Glomerular endothelial cell (primary cell): ENCODE measurements around the gene IP6K1. TPM values are rescaled to one million over a fixed set of nuclear protein-coding genes. Genes with fewer than 3 reads are reported as not detected.
"Not testable (repeated sequence)": the region's sequence is repeated elsewhere in the genome, so short reads cannot be mapped to it uniquely, and the experiment has no call there.

ENCODE experiments used
- DNase-seq: peaks from one replicate; pipeline ENCODE4 v3.0.0-alpha.2; 2011; ENCODE audit warnings: low read depth, low spot score; ENCODE audit errors: extremely low read depth
- total RNA-seq: library from RNA; depleted of rRNA; stranded (reverse); fragments of >200 nt; gene quantifications from 2 replicates; pipeline ENCODE4 v1.2.3, GENCODE V29; 2015

The IP6K1 gene
- total RNA-seq, 1 donor from 2014 or later, result 59.3 TPM

DNA sequence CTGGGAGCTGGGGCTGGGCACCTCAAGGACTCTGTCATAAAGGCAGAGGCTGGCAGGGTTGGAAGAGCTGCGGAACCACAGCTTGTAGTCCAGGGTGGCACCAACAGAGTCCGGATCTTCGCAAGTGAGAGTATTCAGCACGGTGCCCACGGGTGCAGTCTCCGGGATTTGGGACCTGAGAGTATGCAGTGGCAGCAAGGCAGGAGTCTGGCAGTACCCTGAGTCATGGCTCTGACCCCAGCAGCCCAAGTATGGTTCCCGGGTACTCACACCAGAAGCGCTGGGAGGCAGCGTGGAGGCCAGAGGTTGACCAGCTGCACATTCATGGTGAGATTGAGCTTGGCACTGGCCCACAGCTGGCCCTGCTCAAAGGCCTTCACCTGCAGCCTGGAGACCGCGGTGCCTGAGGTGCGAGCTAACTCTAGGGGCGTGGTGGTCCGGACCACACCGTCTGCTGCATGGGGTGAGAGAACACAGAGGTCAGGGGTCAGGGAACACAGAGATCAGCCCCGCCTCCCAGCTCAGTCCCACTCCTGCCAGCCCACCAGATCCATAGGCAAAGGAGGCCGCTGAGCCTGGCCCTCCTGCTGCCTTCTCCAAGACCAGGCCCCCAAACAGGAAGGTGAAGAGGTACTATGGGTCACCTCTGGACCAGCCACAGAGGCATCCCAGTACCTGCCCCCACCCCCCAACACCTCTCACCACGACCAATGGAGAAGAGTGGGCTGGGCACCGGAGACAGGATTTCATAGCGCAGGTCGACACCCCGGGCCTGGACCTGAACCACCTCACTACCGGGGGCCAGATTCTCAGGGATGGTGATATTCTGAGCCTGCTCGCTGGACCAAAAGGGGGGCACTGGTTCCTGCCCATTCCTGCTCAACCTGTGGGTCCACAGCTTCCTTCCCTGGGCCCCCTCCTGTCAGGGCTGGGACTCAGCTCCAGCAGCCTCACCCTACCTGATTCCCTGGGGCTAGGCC is 8.9 kb upstream of the IP6K1 start:
- DNase-seq, result no peak

GRCh38 chr3:49794431-49794830 is 8.1 kb upstream of the IP6K1 start:
- DNase-seq, result no peak

- no peak for DNase-seq
These were observed 7.2 kb upstream of the IP6K1 start for GRCh38 chr3:49793486-49794085.

DNA sequence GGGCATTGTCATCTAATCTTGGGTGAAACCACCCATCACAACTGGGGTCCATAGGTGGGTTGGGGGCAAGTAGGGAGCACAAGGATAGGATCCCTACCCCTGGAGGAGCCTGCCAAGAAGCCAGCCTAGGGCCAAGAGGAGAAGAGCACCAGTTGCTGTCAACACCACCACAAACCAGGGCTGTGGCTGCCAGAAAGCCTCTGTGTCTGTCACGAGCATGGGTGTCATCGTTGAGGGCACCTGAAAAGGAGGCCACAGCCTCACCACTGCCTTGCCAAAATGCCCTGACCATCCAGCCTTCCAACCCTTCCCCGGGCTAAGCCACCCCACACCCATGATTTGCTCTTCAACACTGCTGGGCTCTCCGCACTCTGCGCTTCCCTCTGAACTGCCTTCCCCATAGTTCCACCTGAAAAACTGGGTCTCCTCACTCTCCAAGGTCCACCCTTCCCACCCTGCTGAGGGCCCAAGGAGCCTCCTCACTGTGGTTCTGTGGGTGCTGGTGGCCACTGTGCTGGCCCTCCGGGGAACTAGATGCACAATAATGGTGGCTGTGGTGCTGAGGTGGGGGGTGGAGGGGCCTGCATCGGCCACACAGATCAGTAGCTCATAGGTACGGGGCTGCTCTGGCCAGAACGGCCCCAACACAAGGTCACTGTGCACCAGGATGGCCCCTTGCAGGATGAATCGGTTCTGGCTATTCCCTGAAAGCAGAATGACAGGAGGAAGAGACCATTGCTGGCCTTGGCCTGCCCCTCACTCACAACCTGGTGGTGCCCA is 6.2 kb upstream of the IP6K1 start:
- DNase-seq, result no peak

GRCh38 chr3:49791571-49791970 is 5.2 kb upstream of the IP6K1 start:
- DNase-seq, result no peak

DNA sequence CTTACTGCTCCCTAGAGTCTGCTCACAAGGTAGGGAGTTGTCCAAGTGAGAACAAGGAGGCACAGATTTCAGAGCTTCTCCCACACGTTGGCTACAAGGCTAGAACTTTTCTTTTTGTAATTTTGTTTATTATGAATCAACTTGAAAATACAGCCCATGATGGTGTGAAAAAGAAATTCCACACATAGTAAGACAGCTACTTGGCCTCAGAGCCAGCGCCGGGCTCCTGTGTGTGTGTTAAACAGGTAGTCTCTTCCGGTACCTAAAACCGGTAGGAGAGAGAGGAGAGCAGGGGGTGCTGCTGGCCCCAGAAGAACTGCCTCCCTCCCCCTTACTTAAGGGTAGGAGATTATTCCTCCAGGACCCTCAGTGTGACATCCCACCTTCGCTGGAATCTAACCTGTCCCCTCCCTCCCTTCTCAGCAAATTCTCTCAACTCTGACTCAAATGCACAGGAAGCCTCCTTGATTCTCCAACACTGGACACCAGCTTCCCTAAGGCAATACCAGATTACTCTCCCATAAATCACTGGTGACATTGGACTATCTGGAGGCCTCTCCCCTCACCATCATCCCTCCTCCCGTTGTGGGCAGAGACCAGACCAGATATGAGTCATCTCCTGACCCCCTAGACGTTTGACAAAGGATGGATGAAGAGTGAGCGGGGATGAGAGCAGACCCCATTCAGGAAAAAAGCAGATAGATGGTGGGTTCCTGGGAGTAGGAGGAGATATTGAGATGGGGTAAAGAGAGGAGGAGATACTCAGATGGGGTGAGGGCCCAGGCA is 4.5 kb upstream of the IP6K1 start:
- DNase-seq, result no peak

- DNase-seq, result no peak
These were observed 1.7 kb upstream of the IP6K1 start for GRCh38 chr3:49788056-49788455.

GRCh38 chr3:49787536-49787935 is 1.2 kb upstream of the IP6K1 start:
- DNase-seq, result no peak

DNA sequence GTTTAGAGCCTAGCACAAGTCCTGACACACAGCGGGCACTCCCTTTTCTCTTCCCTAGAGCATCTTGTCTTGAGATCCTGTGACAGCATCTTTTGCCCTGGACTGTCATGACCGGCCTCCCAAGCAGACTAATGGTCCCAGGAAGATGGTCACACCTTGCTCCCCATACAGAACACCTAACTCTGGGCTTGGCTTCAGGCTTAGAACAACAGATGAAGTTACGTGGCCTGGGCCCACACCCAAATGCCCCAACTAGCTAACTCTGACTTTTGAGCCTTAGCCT is 781 bp upstream of the IP6K1 start:
- no peak for DNase-seq

GRCh38 chr3:49785565-49786356 is 581 bp downstream of the IP6K1 start:
- no peak for DNase-seq

DNA sequence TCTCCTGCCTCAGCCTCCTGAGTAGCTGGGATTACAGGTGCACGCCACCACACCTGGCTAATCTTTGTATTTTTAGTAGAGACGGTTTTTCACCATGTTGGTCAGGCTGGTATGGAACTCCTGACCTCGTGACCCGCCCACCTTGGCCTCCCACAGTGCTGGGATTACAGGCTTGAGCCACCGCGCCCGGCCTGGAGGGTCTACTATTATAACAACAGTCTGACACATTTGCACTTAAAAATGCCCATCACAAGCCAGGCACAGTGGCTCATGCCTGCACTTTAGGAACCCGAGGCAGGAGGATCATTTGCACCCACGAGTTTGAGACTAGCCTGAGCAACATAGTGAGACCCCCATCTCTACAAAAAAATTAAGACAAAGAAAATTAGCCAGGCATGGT is 4.1 kb downstream of the IP6K1 start:
- DNase-seq, result not testable (repeated sequence)

- DNase-seq, result no peak
These were observed 4.7 kb downstream of the IP6K1 start for GRCh38 chr3:49781415-49782199.

- not testable (repeated sequence) for DNase-seq
These were observed 5.4 kb downstream of the IP6K1 start for GRCh38 chr3:49780975-49781365.

- DNase-seq, result no peak
These were observed 6.0 kb downstream of the IP6K1 start for GRCh38 chr3:49780080-49780974.

DNA sequence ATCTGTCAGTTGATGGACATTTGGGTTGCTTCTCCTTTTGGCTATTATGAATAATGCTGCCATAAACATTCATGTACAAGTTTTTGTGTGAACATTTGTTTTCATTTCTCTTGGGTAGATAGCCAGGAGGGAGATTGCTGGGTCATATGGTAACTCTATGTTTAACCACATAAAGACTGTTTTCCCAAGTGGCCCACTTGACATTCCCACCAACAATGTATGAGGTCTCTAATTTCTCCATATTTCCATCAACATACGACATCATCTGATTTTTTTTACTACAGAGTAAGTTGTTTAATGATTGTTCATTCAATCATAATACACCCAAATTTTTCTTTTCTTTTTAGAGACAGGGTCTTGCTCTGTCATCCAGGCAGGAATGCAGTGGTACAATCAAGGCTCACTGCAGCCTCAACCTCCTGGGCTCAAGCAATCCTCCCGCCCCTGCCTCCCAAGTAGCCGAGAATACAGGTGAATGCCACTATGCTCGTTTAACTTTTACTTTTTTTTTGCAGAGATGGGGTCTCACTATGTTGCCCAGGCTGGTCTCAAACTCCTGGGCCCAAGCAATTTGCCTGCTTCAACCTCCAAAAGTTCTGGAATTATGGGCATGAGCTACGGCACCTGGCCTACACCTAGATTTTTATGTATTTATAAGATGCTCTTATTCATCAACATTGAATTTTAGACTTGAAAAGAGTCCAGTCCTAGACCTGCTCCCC is 6.8 kb downstream of the IP6K1 start:
- DNase-seq, result no peak

DNA sequence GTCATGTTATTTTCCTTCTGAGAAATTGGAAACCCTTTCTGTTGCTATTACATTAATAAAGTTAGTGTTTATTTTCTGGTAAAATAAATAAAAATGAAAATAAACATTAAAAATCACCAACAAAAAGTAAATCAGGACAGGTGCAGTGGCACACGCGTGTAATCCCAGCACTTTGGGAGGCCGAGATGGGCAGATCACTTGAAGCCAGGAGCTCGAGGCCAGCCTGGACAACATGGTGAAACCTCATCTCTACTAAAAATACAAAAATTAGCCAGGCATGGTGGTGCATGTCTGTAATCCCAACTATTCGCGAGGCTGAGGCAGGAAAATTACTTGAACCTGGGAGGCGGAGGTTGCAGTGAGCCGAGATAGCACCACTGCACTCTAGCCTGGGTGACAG is 10.2 kb downstream of the IP6K1 start:
- DNase-seq, result not testable (repeated sequence)

- no peak for DNase-seq
These were observed 10.8 kb downstream of the IP6K1 start for GRCh38 chr3:49775538-49775937.

- no peak for DNase-seq
These were observed 13.6 kb downstream of the IP6K1 start for GRCh38 chr3:49772703-49773102.
